Duodenal mucosa (tissue), 2 donors: Measurements from ENCODE around the gene OR51B5.
"Not testable (repeated sequence)": the region's sequence is repeated elsewhere in the genome, so short reads cannot be mapped to it uniquely, and the experiment has no call there.

Source experiments
- H3K27ac ChIP-seq: one replicate; pipeline ENCODE4 v1.7.0; 2013; ENCODE audit warnings: low read depth, low read length
- H3K27me3 ChIP-seq, 2 donors: one replicate each; pipeline ENCODE4 v1.7.0; 2013; ENCODE audit warnings: low read length in 2 of 2, control low read depth in 1 of 2; ENCODE audit not compliant: insufficient read depth in 2 of 2, control insufficient read depth in 1 of 2
- H3K36me3 ChIP-seq, 2 donors: one replicate each; pipeline ENCODE4 v1.7.0; 2013; ENCODE audit warnings: low read length in 2 of 2, control low read depth in 1 of 2; ENCODE audit not compliant: insufficient read depth in 2 of 2, control insufficient read depth in 1 of 2
- H3K4me1 ChIP-seq, 2 donors: one replicate each; pipeline ENCODE4 v1.7.0; 2013; ENCODE audit warnings: low read length in 2 of 2, control low read depth in 1 of 2; ENCODE audit not compliant: insufficient read depth in 2 of 2, control insufficient read depth in 1 of 2
- H3K4me3 ChIP-seq, 2 donors: one replicate each; pipeline ENCODE4 v1.7.0; 2013; ENCODE audit warnings: low read length in 2 of 2, low read depth in 1 of 2
- H3K9ac ChIP-seq, 2 donors: one replicate each; pipeline ENCODE4 v1.7.0; 2013; ENCODE audit warnings: low read length in 2 of 2, low read depth in 1 of 2
- H3K9me3 ChIP-seq, 2 donors: one replicate each; pipeline ENCODE4 v1.7.0; 2013; ENCODE audit warnings: low read length in 2 of 2, control low read depth in 1 of 2; ENCODE audit not compliant: control insufficient read depth in 1 of 2

OR51B5 gene

DNA sequence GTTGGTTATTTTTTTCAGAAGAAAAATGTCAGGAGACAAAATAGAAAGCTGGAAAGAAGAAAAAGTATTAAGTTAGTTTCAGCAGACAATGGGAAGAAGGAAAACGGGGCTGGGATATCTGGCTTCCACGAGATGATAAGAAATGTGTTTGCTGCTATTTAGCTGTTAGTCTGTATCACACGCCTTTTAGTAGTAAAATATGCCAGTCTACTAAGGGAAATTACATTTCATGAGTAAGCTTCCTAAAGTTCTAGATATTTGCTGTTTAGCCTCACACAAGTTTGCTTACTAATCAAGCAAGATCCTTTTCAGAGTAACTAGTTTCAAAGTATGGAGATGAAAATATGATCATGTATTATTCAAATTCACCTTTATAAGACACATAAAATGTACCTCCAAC, 43.1 kb downstream of the OR51B5 start:
- H3K4me1 ChIP-seq: no peaks in the 10 kb centered on the region

DNA sequence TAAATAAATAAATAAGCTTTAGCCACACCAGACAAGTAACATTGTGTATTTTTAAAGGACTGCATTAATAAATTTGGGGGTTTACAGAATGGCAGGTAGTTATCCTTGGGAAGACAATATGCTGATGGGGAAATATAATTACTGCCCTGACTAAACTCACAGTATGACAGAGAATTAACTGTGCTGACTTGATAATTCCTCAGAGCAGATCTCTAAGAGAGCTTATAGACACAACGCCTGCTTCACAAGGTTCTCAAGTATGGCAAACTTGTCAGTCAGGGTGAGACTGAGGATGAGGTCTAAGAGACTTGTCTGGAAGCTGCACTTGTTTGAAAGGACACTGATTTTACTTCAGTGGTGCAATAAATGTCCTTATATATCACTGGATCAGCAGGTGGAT, 44.9 kb downstream of the OR51B5 start:
- no peaks in the 10 kb centered on the region for H3K36me3 ChIP-seq
- no peak overlapping the region for H3K27ac ChIP-seq
- no peak overlapping the region for H3K9ac ChIP-seq
- no peaks in the 10 kb centered on the region for H3K27me3 ChIP-seq
- H3K9me3 ChIP-seq: no peaks in the 10 kb centered on the region
- H3K4me3 ChIP-seq: no peak overlapping the region
- no peaks in the 10 kb centered on the region for H3K4me1 ChIP-seq

More for the DNA sequence above, 43.1 kb downstream of the OR51B5 start:
- no peak overlapping the region for H3K27ac ChIP-seq
- no peaks in the 10 kb centered on the region for H3K36me3 ChIP-seq
- H3K9me3 ChIP-seq: no peaks in the 10 kb centered on the region
- no peak overlapping the region for H3K9ac ChIP-seq
- H3K4me3 ChIP-seq: no peak overlapping the region
- no peaks in the 10 kb centered on the region for H3K27me3 ChIP-seq

DNA sequence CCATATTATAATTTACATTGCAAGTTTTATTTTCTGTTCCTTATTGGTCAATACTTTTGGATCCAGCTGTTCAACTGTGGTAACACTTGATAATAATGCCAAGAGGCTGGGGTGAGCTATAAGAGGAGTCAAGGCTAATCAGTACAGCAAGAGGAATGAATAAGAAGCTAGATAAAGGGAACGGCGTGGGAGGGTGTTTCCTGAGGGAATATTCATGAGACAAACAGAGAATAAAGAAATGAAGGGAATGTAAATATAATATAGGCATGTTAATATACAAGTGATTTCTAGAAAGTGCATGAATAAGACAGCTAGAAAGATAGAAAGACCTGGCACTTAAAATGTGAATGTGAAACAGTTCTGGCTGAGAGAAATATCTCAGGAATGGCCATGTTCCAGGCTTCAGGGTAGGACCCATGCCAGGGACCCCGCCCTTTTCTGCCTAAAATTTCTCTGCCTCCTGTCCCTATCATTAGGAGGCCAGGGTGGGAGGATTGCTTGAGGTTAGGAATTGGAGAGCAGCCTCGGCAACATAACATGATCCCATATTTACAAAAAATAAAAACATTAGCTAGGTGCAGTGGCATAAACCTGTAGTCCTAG, 45.5 kb downstream of the OR51B5 start:
- Histone ChIP-seq H3K9ac (no peak overlapping the region), H3K9me3 (no peaks in the 10 kb centered on the region), H3K4me3 (no peak overlapping the region), H3K36me3 (no peaks in the 10 kb centered on the region), H3K27me3 (no peaks in the 10 kb centered on the region), H3K27ac (no peak overlapping the region), H3K4me1 (no peaks in the 10 kb centered on the region)

DNA sequence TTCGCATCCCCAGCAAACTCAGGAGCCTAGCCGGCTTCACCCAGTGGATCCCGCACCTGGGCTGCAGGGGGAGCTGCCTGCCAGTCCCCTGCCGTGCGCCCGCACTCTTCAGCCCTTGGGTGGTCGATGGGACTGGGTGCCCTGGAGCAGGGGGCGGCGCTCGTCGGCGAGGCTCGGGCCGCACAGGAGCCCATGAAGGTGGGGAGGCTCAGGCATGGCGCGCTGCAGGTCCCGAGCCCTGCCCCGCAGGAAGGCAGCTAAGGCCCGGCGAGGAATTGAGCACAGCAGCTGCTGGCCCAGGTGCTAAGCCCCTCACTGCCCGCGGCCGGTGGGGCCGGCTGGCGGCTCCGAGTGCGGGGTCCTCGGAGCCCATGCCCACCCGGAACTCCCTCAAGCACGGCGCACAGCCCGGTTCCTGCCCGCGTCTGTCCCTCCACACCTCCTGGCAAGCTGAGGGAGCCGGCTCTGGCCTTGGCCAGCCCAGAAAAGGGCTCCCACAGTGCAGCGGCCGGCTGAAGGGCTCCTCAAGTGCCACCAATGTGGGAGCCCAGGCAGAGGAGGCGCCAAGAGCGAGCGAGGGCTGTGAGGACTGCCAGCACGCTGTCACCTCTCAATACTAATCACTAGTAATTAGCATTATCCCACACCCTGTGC, 48.9 kb downstream of the OR51B5 start:
- H3K4me1 ChIP-seq, H3K4me3 ChIP-seq, H3K27me3 ChIP-seq, H3K27ac ChIP-seq, H3K9ac ChIP-seq, H3K9me3 ChIP-seq, H3K36me3 ChIP-seq: not testable (repeated sequence)

DNA sequence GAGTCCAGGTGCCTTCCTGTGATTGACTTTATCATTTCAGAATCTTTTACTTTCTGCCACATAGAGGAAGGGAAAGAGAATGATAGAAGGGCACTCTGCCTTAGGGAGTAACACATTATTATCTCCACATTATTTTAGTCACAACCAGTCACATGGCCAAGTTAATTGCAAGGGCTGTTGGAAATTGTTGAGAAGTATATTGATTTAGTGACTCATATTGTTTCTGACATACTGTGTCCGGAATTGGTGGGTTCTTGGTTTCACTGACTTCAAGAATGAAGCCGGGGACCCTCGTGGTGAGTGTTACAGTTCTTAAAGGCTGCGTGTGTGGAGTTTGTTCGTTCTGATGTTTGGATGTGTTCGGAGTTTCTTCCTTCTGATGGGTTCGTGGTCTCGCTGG, 50.3 kb downstream of the OR51B5 start:
- no peak overlapping the region for H3K27ac ChIP-seq
- H3K9me3 ChIP-seq: no peaks in the 10 kb centered on the region
- H3K4me3 ChIP-seq: no peak overlapping the region
- H3K27me3 ChIP-seq: no peaks in the 10 kb centered on the region
- no peak overlapping the region for H3K9ac ChIP-seq
- H3K4me1 ChIP-seq: no peaks in the 10 kb centered on the region
- H3K36me3 ChIP-seq: no peaks in the 10 kb centered on the region
